Neural progenitor cell (in vitro differentiated cells): ENCODE results near the gene BCAS1.

ENCODE experiments used
- EZH2 ChIP-seq: fragments of 200-600 bp; sonication (generic); IDR thresholded peaks from 2 replicates; pipeline ENCODE4 v1.6.1; 2017; ENCODE audit warnings: antibody characterized with exemption, mild to moderate bottlenecking, moderate library complexity
- EZH2phosphoT487 ChIP-seq: fragments of 200-600 bp; sonication (generic); IDR thresholded peaks from 2 replicates; pipeline ENCODE4 v1.6.1; 2017; ENCODE audit warnings: antibody characterized with exemption
- TF ChIP-seq, protein P1 (sequence below): fragments of 200-600 bp; sonication (generic); IDR thresholded peaks from 2 replicates; pipeline ENCODE4 v1.5.1; 2017; ENCODE audit warnings: antibody characterized with exemption, mild to moderate bottlenecking

DNA sequence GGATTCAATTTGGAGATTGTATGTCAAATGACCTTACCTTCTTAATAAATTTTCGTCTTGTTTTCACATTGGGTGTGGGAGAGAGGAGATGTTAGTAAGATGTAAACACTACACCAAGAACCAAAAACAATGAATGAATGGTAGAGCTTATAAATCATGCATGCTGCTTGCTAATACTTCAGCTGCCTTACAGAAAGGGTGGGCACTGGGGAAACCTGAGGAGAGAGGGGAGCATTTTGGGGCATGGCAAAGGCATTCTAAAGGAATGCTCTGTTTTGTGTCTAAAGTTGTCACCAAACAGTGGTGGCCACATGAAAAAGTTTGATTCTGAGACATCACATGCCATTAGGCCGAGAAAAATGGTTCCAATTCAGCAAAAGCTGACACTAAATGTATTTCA lies 80.4 kb downstream of the BCAS1 start:
- TF ChIP-seq, protein P1, sequence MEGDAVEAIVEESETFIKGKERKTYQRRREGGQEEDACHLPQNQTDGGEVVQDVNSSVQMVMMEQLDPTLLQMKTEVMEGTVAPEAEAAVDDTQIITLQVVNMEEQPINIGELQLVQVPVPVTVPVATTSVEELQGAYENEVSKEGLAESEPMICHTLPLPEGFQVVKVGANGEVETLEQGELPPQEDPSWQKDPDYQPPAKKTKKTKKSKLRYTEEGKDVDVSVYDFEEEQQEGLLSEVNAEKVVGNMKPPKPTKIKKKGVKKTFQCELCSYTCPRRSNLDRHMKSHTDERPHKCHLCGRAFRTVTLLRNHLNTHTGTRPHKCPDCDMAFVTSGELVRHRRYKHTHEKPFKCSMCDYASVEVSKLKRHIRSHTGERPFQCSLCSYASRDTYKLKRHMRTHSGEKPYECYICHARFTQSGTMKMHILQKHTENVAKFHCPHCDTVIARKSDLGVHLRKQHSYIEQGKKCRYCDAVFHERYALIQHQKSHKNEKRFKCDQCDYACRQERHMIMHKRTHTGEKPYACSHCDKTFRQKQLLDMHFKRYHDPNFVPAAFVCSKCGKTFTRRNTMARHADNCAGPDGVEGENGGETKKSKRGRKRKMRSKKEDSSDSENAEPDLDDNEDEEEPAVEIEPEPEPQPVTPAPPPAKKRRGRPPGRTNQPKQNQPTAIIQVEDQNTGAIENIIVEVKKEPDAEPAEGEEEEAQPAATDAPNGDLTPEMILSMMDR: no peak
- no peak for TF ChIP-seq EZH2
- TF ChIP-seq EZH2phosphoT487: no peak
